ENCODE data around the gene HSPA12B. TPM values are rescaled to one million over a fixed set of nuclear protein-coding genes. Genes with fewer than 3 reads are reported as not detected.

The HSPA12B gene
- total RNA-seq, 1 donor from 2014 or later: not detected

- DNase-seq (ENCODE audit: low read depth): no peak
Measured at GRCh38 chr20:3729811-3730540, 2.5 kb upstream of the HSPA12B start.

GRCh38 chr20:3730803-3731672 is 1.4 kb upstream of the HSPA12B start:
- DNase-seq (ENCODE audit: low read depth): no peak

- DNase-seq (ENCODE audit: low read depth): no peak
Measured at GRCh38 chr20:3731944-3732326, 550 bp upstream of the HSPA12B start.

- DNase-seq (ENCODE audit: low read depth): no peak
Measured at GRCh38 chr20:3733119-3733995, 872 bp downstream of the HSPA12B start.

- DNase-seq (ENCODE audit: low read depth): no peak
Measured at GRCh38 chr20:3734111-3734843, 1.8 kb downstream of the HSPA12B start.

GRCh38 chr20:3735768-3736167 is 3.3 kb downstream of the HSPA12B start:
- DNase-seq (ENCODE audit: low read depth): no peak

GRCh38 chr20:3738111-3739053 is 5.9 kb downstream of the HSPA12B start:
- DNase-seq (ENCODE audit: low read depth): no peak

GRCh38 chr20:3739054-3739925 is 6.8 kb downstream of the HSPA12B start:
- no peak for DNase-seq (ENCODE audit: low read depth)

- no peak for DNase-seq (ENCODE audit: low read depth)
Measured at GRCh38 chr20:3739926-3740451, 7.5 kb downstream of the HSPA12B start.

- no peak for DNase-seq (ENCODE audit: low read depth)
Measured at GRCh38 chr20:3740615-3741301, 8.3 kb downstream of the HSPA12B start.

GRCh38 chr20:3741836-3742458 is 9.5 kb downstream of the HSPA12B start:
- DNase-seq (ENCODE audit: low read depth): no peak

- no peak for DNase-seq (ENCODE audit: low read depth)
Measured at GRCh38 chr20:3743251-3743650, 10.8 kb downstream of the HSPA12B start.

- no peak for DNase-seq (ENCODE audit: low read depth)
Measured at GRCh38 chr20:3744037-3744436, 11.6 kb downstream of the HSPA12B start.

- no peak for DNase-seq (ENCODE audit: low read depth)
Measured at GRCh38 chr20:3744806-3745685, 12.6 kb downstream of the HSPA12B start.

- DNase-seq (ENCODE audit: low read depth): no peak
Measured at GRCh38 chr20:3745686-3746173, 13.2 kb downstream of the HSPA12B start.

- no peak for DNase-seq (ENCODE audit: low read depth)
Measured at GRCh38 chr20:3747471-3747870, 15.0 kb downstream of the HSPA12B start.

- DNase-seq (ENCODE audit: low read depth): no peak
Measured at GRCh38 chr20:3748073-3748472, 15.6 kb downstream of the HSPA12B start.

Measured in renal cortical epithelial cell (primary cell).